Measurements from ENCODE around the gene RRAS.

The RRAS gene

GRCh38 chr19:49677231-49677900 lies 37.4 kb upstream of the RRAS start, which contains the start of gene PRMT1:
Gene PRMT1, plus strand, starts transcription at chr19:49677271. Its CDS starts 10 bp downstream, at chr19:49677281.
- peak; percentile 46 for DNase-seq (ENCODE audit: low read depth)

GRCh38 chr19:49676784-49677230 lies 36.9 kb upstream of the RRAS start:
- peak; percentile 98 for DNase-seq (ENCODE audit: low read depth)

DNA sequence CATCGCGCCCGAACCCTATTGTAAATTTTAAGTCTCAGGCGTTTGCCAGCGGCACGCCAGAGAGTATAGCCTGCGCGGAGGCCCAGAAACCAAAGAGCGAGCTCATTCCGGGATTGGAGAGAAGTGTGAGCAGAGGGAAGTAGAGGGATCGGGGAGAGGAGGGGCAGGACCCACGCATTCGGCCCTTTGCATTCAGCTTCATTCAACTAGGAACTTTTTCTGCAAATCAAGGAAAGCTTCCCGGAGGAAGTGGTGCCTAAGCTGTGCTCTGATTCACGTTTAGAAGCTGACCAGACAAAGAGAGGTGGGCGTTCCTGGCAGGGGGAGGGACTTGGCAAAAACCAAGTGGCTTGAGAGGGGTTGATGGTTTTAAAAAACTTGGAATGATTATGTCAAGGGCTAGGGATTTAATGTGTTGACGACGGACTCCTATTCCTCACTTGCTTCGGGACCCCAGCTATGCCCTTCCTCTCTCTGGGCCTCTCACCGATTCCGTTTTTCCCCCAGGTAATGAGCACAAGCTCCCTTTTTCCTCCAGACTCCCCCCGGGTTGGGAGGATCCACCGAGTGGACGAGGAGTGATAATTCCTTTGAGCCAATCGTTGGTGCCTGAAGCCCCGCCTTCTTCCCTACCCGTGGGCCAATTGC lies 36.3 kb upstream of the RRAS start:
- no peak for DNase-seq (ENCODE audit: low read depth)

DNA sequence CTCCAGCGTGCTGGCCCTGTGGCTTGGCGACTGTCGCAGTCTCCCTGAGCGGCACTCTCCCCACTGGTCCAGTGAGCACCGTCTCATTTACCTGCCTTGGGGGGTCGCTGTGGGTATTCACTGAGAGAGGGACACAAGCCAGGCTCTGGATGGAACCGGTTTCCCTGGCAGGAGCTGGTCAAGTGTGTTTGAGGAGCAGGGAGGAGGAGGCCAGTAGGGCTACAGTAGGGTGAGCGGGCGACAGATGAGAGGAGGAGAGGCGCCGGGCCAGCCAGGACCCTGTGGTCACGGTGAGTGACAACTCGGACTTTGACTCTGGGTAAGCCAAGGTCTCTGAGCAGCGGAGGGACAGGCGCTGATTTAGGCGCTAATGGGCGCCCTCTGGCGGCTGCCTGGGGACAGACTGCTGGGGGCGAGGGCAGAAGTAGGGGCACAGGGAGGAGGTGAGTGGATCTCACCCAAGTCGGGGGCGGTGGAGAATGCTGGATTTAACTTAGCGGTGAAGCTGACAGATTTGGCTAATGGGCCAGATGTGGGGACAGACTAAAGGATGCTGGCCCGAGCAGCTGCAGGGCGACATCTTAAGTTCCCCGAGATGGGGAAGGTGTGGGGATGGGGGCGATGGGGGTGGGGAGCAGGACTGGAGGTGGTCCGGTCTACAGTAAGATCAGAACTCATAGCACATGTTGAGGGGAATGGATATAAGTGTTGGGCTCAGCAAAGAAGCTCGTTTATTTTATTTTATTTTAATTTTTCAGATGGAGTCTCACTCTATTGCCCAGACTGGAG lies 32.4 kb upstream of the RRAS start:
- DNase-seq (ENCODE audit: low read depth) = peak; percentile 60

GRCh38 chr19:49669516-49669915 lies 29.6 kb upstream of the RRAS start:
- no peak for DNase-seq (ENCODE audit: low read depth)

GRCh38 chr19:49667473-49667872 lies 27.5 kb upstream of the RRAS start:
- DNase-seq (ENCODE audit: low read depth) = no peak

DNA sequence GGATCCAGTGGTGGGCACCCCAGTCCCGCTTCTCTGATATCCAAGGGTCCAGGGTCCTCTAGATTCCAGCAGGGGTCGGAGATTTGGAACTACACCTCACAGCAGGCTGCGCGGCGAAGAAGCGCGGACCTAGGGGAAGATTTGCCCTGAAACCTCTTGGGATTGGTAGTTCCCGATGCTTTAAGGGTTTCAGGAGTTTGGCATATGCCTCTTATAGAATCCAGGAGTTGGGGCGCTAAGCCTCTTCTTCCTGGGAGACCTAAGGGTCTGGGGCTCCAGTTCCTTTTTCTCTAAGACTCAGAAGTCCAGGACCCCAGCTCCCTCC lies 26.1 kb upstream of the RRAS start:
- no peak for DNase-seq (ENCODE audit: low read depth)

DNA sequence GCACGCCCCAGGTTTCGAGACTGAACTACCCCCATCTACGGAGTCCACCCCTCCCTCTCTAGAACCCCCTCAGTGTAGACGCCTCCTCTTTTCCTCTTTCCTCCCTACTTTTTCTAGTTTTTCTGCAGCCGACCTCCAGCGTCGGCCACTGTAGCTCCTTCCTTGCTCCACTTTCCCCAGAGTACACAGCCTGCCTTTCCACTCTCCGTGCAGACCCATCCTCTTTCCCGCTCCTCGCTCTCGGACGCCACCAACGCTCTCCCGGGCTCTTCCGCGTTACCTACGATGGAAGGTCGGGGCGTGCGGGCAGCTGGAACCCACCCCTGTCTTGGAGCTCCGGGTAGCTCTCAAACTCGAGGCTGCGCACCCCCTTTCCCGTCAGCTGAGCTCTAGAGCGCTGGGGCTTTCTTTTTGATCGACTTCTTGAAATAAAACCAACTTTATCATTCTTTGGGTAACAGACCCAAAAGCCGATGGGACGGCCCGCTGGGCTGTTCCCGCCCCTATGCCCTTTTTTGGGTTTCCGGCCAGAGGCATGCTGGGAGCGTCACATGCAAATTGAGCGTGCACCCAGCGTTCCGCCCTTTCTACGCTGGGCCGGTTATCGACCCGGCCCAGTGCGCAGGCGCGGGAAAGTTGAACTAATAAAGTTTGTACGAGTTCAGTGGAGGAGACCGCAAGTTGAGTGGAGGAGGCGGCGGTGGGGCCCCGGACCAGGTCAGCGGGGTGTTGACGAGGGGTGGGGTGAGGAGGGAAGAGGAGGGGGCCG lies 25.6 kb upstream of the RRAS start, which contains the start of the genes BCL2L12 and IRF3:
TSS of gene BCL2L12 (plus strand) at position 583 of the 769 bp plus-strand sequence. CDS start 760 bp downstream, outside the sequence.
TSS of gene IRF3 (minus strand) at position 507 of the 769 bp plus-strand sequence. CDS start 1,019 bp downstream, outside the sequence.
- DNase-seq (ENCODE audit: low read depth) = peak; percentile 100

DNA sequence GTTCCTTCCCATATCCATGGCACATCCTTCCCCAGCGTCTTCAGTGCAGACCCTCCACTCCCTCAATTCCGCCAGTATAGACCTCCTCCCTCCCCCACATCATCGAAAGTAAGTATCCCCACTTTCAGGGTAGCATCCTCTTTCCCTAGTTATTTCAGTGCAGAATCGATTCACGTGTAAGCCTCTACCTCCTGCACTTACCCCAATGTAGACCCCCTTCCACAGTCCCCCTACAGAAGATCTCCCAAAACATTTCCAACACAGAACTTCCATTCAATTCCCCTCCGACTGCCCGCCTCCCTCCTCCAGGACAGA lies 25.1 kb upstream of the RRAS start:
- no peak for DNase-seq (ENCODE audit: low read depth)

DNA sequence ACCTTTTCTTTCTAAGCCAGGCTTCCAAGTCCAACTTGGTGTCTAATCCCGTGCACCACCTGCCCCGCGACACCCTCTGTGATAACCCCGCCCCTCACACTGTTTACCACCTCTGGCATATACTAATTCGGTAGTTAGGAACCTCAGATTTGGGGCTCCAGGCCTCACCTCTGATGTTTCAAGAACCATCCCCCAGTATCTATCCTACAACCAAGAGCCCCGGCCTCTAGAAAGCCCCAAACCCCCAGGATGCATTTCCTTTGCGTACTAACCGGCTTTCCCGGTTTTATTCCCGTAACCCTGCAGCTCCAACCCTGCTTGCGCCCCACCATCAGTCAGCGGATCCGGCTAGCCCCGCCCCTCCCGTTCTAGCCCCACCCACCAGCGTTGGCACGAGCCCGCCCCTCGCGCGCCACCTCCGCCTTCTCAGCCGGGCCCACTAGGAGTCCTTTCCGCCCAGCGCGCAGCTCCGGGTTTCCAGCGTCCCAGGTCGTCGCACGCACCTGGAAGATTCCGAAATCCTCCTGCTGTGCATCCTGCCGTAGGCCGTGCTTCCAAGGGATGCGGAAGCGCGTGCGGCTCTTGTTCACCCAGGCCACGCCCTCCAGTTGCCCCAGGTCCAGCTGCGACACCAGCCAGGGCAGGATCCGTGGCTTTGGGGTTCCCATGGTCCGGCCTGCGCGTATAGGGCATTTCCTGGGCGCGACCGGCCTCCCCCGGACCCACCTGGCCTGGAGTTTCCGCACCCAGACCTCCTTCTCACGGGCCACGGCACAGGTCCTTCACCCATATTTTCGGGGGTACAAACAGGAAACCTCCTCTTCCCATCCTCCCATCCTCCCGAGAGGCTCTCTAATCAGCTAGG lies 24.5 kb upstream of the RRAS start:
- peak; percentile 90 for DNase-seq (ENCODE audit: low read depth)

DNA sequence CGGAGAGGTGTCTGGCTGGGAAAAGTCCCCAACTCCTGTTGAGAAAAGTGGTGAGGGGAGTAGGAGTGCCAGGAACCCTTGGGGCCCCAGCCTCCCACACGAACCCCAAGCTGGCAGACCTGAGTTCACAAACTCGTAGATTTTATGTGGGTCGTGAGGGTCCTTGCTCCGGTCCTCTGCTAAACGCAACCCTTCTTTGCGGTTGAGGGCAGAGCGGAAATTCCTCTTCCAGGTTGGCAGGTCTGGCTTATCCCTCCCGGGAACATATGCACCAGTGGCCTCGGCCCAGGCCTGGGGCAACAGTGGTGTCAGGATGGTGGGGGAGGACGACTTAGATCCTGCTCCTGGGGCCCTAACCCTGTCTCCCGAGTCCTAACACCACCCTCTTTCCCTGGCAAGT lies 23.3 kb upstream of the RRAS start:
- DNase-seq (ENCODE audit: low read depth) = no peak

GRCh38 chr19:49662011-49662410 lies 22.1 kb upstream of the RRAS start:
- DNase-seq (ENCODE audit: low read depth) = no peak

DNA sequence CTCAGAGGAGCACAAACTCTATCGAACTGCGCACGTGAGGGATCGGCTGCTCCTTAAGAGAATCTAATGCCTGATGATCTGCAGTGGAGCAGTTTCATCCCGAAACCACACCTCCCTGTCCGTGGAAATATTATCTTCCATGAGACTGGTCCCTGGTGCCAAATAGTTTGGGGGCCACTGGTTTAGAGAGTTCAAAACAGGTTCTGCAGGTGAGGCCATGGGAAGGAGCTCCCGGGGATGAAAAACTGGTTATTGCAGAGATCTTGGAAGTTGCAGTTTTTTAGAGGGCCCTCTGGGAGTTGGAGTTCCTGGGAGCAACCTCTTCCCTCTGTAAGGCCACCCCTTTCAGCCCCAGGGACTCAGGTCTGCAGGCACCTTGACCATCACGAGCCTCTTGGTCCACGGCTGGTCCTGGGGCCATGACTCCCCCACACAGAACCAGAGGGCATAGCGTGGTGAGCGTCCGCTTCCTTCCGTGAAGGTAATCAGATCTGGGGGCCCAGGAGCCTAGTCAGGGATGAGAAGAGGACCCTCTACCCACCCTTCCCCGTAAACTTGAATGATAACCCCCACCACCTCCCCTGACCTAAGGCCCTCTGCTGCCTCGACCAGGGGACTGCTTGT lies 20.5 kb upstream of the RRAS start:
- DNase-seq (ENCODE audit: low read depth) = no peak

DNA sequence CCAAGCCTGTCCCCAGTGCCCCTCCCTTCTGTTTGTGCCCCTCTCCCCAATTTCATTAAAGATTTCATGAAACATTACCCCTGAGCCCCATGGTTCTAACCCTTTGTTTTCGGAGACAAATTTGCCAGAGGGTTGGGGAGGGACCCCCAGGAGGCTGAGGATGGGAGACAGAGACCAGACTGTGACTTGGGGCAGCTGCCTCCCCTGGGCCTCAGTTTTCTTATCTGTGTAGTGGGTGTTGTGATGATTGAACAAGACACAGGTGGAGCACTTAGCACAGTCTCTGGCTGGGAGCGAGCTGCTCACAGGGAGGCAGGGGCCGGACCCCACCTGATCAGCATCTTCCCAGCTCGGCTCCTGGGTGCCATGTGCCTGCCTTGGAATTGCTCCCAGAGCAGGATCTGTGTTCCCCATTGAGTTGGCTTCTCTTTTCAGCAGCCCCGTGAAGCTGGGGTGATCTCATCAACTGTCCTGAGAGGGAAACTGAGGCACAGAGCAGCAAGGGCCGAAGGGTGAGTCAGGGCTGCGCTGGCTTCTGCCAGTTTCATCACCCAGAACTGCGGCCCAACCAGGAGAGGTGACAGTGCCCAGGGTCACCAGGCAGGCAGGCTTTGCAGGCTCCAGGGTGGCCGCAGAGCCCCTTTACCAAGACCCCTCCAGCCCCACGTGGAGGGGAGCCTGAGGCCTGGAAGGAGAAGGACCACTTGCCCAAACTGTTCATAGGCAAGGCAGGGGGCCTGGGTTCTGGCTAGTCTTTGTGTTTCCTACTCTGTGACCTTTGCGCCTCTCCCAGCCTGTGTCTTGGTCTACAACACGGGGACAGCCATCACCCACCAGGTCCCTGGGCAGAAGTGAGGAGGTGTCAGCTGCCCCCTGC lies 18.9 kb upstream of the RRAS start:
- no peak for DNase-seq (ENCODE audit: low read depth)

GRCh38 chr19:49658139-49658517 lies 18.2 kb upstream of the RRAS start:
- DNase-seq (ENCODE audit: low read depth) = no peak

GRCh38 chr19:49657493-49658138 lies 17.7 kb upstream of the RRAS start:
- DNase-seq (ENCODE audit: low read depth) = no peak

GRCh38 chr19:49656456-49657109 lies 16.6 kb upstream of the RRAS start:
- DNase-seq (ENCODE audit: low read depth) = no peak

GRCh38 chr19:49655570-49656455 lies 15.9 kb upstream of the RRAS start:
- no peak for DNase-seq (ENCODE audit: low read depth)
